ENCODE results near the gene CBX3.

DNA sequence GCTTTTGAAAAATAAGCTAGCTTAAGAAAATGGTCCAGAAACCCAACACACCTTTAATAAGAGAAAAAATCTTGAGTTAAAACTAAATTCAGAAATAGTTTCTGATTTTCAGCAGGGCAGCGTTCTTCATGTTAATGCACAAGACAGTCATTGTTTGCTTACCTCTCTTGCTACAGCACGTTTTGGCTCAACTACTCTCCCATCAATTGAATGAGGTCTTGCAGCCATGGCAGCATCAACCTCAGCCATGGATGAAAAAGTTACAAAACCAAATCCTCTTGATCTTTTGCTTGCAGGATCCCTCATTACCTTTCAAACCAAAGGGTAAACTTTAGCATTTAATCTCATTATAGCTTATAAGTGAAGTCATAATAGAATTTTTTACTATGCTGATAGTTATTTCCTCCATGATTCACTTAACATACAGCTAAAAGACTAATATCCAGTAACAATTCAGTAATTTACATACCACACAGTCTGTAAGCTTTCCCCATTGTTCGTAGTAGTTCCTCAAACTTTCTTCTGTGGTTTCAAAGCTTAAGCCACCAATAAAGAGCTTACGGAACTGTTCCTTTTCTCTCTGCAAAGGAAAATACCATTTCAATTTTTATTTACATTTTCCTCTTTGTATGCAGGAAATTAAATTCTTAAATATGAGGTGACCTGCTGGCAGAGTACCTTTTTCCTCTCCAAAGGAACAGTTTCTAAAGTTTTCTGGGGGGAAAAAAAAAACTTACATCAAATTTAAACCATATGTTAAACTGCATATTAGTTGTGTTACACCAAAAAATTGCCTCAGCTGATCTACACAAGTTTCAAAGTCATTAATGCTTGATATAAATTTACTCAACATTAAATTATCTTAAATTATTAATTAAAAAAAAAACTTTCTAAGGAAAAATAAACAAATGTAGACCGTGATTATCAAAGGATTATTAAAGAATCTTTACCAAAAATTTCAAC, 4.1 kb upstream of the CBX3 start:
- TF ChIP-seq, protein P1, sequence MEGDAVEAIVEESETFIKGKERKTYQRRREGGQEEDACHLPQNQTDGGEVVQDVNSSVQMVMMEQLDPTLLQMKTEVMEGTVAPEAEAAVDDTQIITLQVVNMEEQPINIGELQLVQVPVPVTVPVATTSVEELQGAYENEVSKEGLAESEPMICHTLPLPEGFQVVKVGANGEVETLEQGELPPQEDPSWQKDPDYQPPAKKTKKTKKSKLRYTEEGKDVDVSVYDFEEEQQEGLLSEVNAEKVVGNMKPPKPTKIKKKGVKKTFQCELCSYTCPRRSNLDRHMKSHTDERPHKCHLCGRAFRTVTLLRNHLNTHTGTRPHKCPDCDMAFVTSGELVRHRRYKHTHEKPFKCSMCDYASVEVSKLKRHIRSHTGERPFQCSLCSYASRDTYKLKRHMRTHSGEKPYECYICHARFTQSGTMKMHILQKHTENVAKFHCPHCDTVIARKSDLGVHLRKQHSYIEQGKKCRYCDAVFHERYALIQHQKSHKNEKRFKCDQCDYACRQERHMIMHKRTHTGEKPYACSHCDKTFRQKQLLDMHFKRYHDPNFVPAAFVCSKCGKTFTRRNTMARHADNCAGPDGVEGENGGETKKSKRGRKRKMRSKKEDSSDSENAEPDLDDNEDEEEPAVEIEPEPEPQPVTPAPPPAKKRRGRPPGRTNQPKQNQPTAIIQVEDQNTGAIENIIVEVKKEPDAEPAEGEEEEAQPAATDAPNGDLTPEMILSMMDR (IDR thresholded peaks at IDR 0.05), result no peak
- peak; percentile 9 for TF ChIP-seq POLR2AphosphoS5 (IDR thresholded peaks at IDR 0.05)

Measured in prostate gland (tissue), 2 donors.